Measurements from ENCODE around the gene ALDH1L1. TPM values are rescaled to one million over a fixed set of nuclear protein-coding genes. Genes with fewer than 3 reads are reported as not detected.
A peak's percentile ranks its signal among the peaks of the same experiment; 100 is the strongest.

ALDH1L1 gene
- total and polyA plus RNA-seq, 2 of the 8 experiments (the other 6 are each of a cell fraction or from before 2014, with no cell fraction given) = 0.98 to 1.6 TPM

DNA sequence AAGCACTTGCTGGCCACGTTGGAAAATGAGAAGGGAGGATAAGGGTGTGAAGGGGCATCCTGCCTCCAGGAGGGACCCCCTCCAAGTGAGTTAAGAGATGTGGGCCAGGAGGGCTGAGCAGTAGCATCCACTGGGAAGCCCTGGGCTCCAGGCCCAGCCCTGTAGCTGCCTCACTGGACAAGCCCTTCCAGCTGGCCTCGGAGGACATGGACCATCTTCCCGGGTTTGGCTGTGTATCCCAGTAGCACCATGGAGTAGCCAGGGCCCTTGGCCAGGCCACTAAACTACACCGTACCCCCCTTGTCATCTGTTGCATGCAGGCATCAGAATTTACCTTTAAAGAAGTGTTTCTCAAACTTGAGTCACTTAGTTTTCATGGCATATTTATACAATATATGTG, 29.4 kb upstream of the ALDH1L1 start:
- CTCF ChIA-PET (ENCODE audit: partially characterized antibody) = interaction anchor here (1.1 to 4.7 kb wide), 7 partner anchors 9 to 76 kb away, joined by 3 to 39 read pairs (median 7); no protein-coding TSS in a partner anchor
- Histone ChIP-seq H2BK15ac (ENCODE audit: low read length) (peak overlapping the region; percentile 47; the same call in 1 of the 2 replicates), H3K56ac (replicated peaks; ENCODE audit: insufficient read length, low read depth, low read length) (no peak overlapping the region), H2AFZ (ENCODE audit: low read length) (no peak overlapping the region), H3K14ac (ENCODE audit: insufficient read length) (no peak overlapping the region), H3K9ac (replicated peaks in 1 of 4; ENCODE audit: extremely low read depth in 1 of 4, low read depth in 3 of 4, low read length in 3 of 4) (no peak overlapping the region), H3K79me1 (ENCODE audit: low read depth, low read length) (no peaks in the 10 kb centered on the region), H3K27ac (ENCODE audit: low read depth, low read length) (no peak overlapping the region), H3K18ac (ENCODE audit: extremely low read depth, low read length) (no peak overlapping the region), H3K4ac (replicated peaks; ENCODE audit: insufficient read length, low read depth, low read length) (no peak overlapping the region), H2BK12ac (ENCODE audit: low read depth, low read length) (no peak overlapping the region), H3K9me3 (ENCODE audit: insufficient read depth in 2 of 2, low read depth in 1 of 2, low read length in 1 of 2) (no peaks in the 10 kb centered on the region), H2BK5ac (ENCODE audit: low read depth, low read length) (no peak overlapping the region), H4K91ac (replicated peaks; ENCODE audit: insufficient read length, low read length) (no peak overlapping the region), H3K36me3 (ENCODE audit: control insufficient read depth in 2 of 4, insufficient read depth in 4 of 4, low read length in 3 of 4) (no peaks in the 10 kb centered on the region), H2BK20ac (ENCODE audit: low read length) (no peak overlapping the region), H4K5ac (ENCODE audit: insufficient read length, low read depth, low read length) (no peak overlapping the region), H2AK5ac (ENCODE audit: low read depth, low read length) (no peak overlapping the region), H3K4me3 (ENCODE audit: extremely low read depth in 1 of 4, insufficient read depth in 2 of 4, low read depth in 3 of 4, low read length in 4 of 4) (no peak overlapping the region), H3K4me1 (replicated peaks in 1 of 4; ENCODE audit: control insufficient read depth in 3 of 4, insufficient read depth in 4 of 4, low read length in 3 of 4) (peaks cover 0 to 12% (median 8%) of the 10 kb centered on the region in 4 experiments; a peak in 6 of 7 replicates), H3K4me2 (ENCODE audit: insufficient read depth in 1 of 2, low read depth in 2 of 2, low read length in 2 of 2) (no peak overlapping the region), H3K23me2 (ENCODE audit: low read depth, low read length) (peaks cover 10% of the 10 kb centered on the region; the same call in 1 of the 2 replicates), H2BK120ac (replicated peaks; ENCODE audit: low read depth, low read length) (no peak overlapping the region), H3K27me3 (replicated peaks in 1 of 4; ENCODE audit: control insufficient read depth in 3 of 4, extremely low read depth in 1 of 4, insufficient read depth in 3 of 4, low read length in 3 of 4) (peaks cover 0 to 13% (median 8%) of the 10 kb centered on the region in 4 experiments; a peak in 5 of 7 replicates), H3K23ac (ENCODE audit: insufficient read length) (no peak overlapping the region), H4K20me1 (replicated peaks in 1 of 2; ENCODE audit: control insufficient read depth in 1 of 2, insufficient read depth in 2 of 2, low read length in 2 of 2) (no peaks in the 10 kb centered on the region), H4K8ac (ENCODE audit: extremely low read depth, insufficient read depth, low read length) (no peak overlapping the region), H3K79me2 (ENCODE audit: control insufficient read depth in 1 of 2, insufficient read depth in 2 of 2, low read length in 2 of 2) (no peaks in the 10 kb centered on the region)
- TF ChIP-seq NRF1 (IDR thresholded peaks at IDR 0.05; ENCODE audit: low read depth, low read length) (no peak), POLR2AphosphoS5 (IDR thresholded peaks at IDR 0.05; ENCODE audit: low read depth, low read length) (no peak), POU5F1 (IDR thresholded peaks at IDR 0.05; ENCODE audit: low read depth, low read length) (no peak), NANOG (IDR thresholded peaks at IDR 0.05; ENCODE audit: insufficient read depth, low read depth, low read length, poor library complexity, severe bottlenecking) (no peak), SIRT6 (IDR thresholded peaks at IDR 0.05; ENCODE audit: low read length) (no peak), RFX5 (IDR thresholded peaks at IDR 0.05; ENCODE audit: borderline replicate concordance, low read depth, low read length) (no peak)
- TF ChIP-seq, protein P1, sequence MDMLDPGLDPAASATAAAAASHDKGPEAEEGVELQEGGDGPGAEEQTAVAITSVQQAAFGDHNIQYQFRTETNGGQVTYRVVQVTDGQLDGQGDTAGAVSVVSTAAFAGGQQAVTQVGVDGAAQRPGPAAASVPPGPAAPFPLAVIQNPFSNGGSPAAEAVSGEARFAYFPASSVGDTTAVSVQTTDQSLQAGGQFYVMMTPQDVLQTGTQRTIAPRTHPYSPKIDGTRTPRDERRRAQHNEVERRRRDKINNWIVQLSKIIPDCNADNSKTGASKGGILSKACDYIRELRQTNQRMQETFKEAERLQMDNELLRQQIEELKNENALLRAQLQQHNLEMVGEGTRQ (IDR thresholded peaks at IDR 0.05; ENCODE audit: low read length) = no peak
- POLR2A ChIA-PET (ENCODE audit: partially characterized antibody) = no interaction called here
- FAIRE-seq = no peak
- 89% methylated on average over 4 of the region's 4 CpGs; no CpG with 5 or more reads in 1 of the 2 experiments for WGBS, 2 experiments (ENCODE audit: extremely low coverage in 1 of 2, insufficient coverage in 1 of 2, insufficient read length in 1 of 2, insufficient replicate concordance in 2 of 2, low coverage in 1 of 2, low lambda C conversion rate in 2 of 2, missing lambda C conversion rate in 1 of 2)
- DNase-seq (ENCODE audit: low read depth in 1 of 2, low spot score in 2 of 2) = no peak
